SK-N-SH treated with all-trans-retinoic acid at 6 μM for 48 hours (cell line): Measurements from ENCODE around the gene ITPRID2.

ENCODE experiments used
- ATAC-seq: fragments of 200-7000 bp; cut with Tn5 transposase; 3 replicates; pipeline ENCODE4 v1.9.1; 2020; ENCODE audit warnings: mild to moderate bottlenecking, moderate library complexity
- ARNTL ChIP-seq: fragments of 450-650 bp; formaldehyde crosslinking; IDR thresholded peaks from 2 replicates; pipeline ENCODE4 v1.5.0; 2020; ENCODE audit warnings: low read depth, mild to moderate bottlenecking, moderate library complexity, borderline replicate concordance
- BACH2 ChIP-seq: fragments of 250-450 bp; sonication (Bioruptor Pico); IDR thresholded peaks from 2 replicates; pipeline ENCODE4 v1.9.0; 2021; ENCODE audit warnings: mild to moderate bottlenecking, borderline replicate concordance
- CREB5 ChIP-seq: fragments of 250-450 bp; sonication (Bioruptor Pico); IDR thresholded peaks from 2 replicates; pipeline ENCODE4 v1.5.1; 2020; ENCODE audit warnings: low read depth, mild to moderate bottlenecking, moderate library complexity
- CSDC2 ChIP-seq: fragments of 250-450 bp; sonication (Bioruptor Pico); IDR thresholded peaks from 2 replicates; pipeline ENCODE4 v1.5.0; 2020; ENCODE audit warnings: mild to moderate bottlenecking, moderate library complexity
- CSRNP3 ChIP-seq: fragments of 250-450 bp; sonication (Bioruptor Pico); IDR thresholded peaks from 2 replicates; pipeline ENCODE4 v1.5.1; 2021; ENCODE audit warnings: mild to moderate bottlenecking, moderate library complexity
- ESRRG ChIP-seq: fragments of 250-450 bp; sonication (Bioruptor Pico); IDR thresholded peaks from 2 replicates; pipeline ENCODE4 v1.6.1; 2021; ENCODE audit warnings: mild to moderate bottlenecking
- ISL1 ChIP-seq: fragments of 250-450 bp; sonication (Bioruptor Pico); IDR thresholded peaks from 2 replicates; pipeline ENCODE4 v2.1.2; 2022; ENCODE audit warnings: mild to moderate bottlenecking, moderate library complexity
- OSR1 ChIP-seq: fragments of 250-450 bp; sonication (Bioruptor Pico); IDR thresholded peaks from 2 replicates; pipeline ENCODE4 v1.8.0; 2022; ENCODE audit warnings: moderate library complexity, mild to moderate bottlenecking, inconsistent platforms
- PATZ1 ChIP-seq: fragments of 250-450 bp; sonication (Bioruptor Pico); IDR thresholded peaks from 2 replicates; pipeline ENCODE4 v1.8.0; 2020; ENCODE audit warnings: mild to moderate bottlenecking, moderate library complexity, borderline replicate concordance
- POU6F1 ChIP-seq: fragments of 250-450 bp; sonication (Bioruptor Pico); IDR thresholded peaks from 2 replicates; pipeline ENCODE4 v1.8.0; 2021; ENCODE audit warnings: low read depth, mild to moderate bottlenecking, moderate library complexity, borderline replicate concordance
- RARB ChIP-seq: fragments of 250-450 bp; sonication (Bioruptor Pico); IDR thresholded peaks from 2 replicates; pipeline ENCODE4 v1.8.0; 2021; ENCODE audit warnings: mild to moderate bottlenecking, moderate library complexity
- TOX ChIP-seq: fragments of 250-450 bp; sonication (Bioruptor Pico); IDR thresholded peaks from 2 replicates; pipeline ENCODE4 v1.8.0; 2021; ENCODE audit warnings: mild to moderate bottlenecking, moderate library complexity, borderline replicate concordance
- ZC3H10 ChIP-seq: fragments of 250-450 bp; sonication (Bioruptor Pico); IDR thresholded peaks from 2 replicates; pipeline ENCODE4 v1.5.1; 2021; ENCODE audit warnings: mild to moderate bottlenecking, moderate library complexity
- ZFP3 ChIP-seq: fragments of 250-450 bp; sonication (Bioruptor Pico); IDR thresholded peaks from 2 replicates; pipeline ENCODE4 v1.5.0; 2020; ENCODE audit warnings: mild to moderate bottlenecking, moderate library complexity
- ZFP30 ChIP-seq: fragments of 450-650 bp; formaldehyde crosslinking; IDR thresholded peaks from 2 replicates; pipeline ENCODE4 v1.5.0; 2022; ENCODE audit warnings: mild to moderate bottlenecking, moderate library complexity
- ZNF565 ChIP-seq: fragments of 450-650 bp; formaldehyde crosslinking; conservative IDR thresholded peaks from 2 replicates; pipeline ENCODE4 v1.5.0; 2020; ENCODE audit warnings: low read depth, mild to moderate bottlenecking, moderate library complexity
- ZNF70 ChIP-seq: fragments of 450-650 bp; formaldehyde crosslinking; IDR thresholded peaks from 2 replicates; pipeline ENCODE4 v1.5.0; 2020; ENCODE audit warnings: mild to moderate bottlenecking, moderate library complexity
- TF ChIP-seq, protein P1 (sequence below): fragments of 250-450 bp; sonication (Bioruptor Pico); IDR thresholded peaks from 2 replicates; pipeline ENCODE4 v1.5.0; 2020; ENCODE audit warnings: mild to moderate bottlenecking, moderate library complexity

The ITPRID2 gene

DNA sequence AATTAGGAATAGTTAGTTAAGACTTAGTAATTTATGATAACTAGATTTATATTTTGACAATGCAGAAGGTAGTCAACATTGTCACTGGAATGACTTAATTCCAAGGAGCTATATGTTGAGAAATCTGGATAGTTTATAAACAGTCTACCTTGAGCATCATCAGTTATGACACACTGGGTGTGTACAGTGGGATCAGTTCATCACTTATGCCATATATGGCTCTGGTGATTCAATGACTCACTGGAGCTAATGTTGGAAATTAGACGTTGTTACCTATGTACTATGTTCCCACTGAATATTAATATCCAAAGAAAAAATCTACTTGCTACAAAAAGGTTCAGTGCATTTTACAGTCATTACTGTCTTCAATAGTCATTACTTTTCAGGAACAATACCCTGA lies 34.0 kb upstream of the ITPRID2 start:
- ATAC-seq, result no peak
- no peak for TF ChIP-seq RARB (CRISPR knock-in tag)
- TF ChIP-seq ZFP3 (CRISPR knock-in tag), result no peak
- no peak for TF ChIP-seq ZNF70 (CRISPR knock-in tag)
- no peak for TF ChIP-seq ESRRG
- no peak for TF ChIP-seq ZFP30
- TF ChIP-seq, all 23 proteins: peak for 0

DNA sequence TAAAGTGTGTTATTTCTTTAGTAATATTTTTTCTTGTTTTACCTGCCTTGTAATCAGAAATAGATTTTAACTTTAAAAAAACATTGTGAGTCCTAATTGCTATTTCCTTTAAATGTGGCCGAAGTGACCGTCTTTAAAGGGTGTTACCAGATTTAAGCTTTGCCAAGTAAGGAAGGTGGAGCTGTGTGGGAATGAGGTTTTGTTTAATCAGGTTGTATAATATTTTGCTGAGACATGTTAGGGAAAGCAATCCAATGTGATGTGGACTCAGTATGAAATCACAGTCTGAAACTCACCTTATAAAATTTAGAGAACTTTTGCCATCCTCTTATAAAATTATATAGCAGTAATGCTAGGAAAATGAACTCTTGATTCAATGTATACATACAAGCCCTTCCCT lies 32.9 kb upstream of the ITPRID2 start:
- TF ChIP-seq ISL1 (CRISPR knock-in tag), result no peak
- TF ChIP-seq CSDC2 (CRISPR knock-in tag), result no peak
- TF ChIP-seq ZFP30, result no peak
- no peak for TF ChIP-seq POU6F1 (CRISPR knock-in tag)
- TF ChIP-seq ARNTL, result no peak
- TF ChIP-seq BACH2 (CRISPR knock-in tag), result no peak
- TF ChIP-seq, protein P1, sequence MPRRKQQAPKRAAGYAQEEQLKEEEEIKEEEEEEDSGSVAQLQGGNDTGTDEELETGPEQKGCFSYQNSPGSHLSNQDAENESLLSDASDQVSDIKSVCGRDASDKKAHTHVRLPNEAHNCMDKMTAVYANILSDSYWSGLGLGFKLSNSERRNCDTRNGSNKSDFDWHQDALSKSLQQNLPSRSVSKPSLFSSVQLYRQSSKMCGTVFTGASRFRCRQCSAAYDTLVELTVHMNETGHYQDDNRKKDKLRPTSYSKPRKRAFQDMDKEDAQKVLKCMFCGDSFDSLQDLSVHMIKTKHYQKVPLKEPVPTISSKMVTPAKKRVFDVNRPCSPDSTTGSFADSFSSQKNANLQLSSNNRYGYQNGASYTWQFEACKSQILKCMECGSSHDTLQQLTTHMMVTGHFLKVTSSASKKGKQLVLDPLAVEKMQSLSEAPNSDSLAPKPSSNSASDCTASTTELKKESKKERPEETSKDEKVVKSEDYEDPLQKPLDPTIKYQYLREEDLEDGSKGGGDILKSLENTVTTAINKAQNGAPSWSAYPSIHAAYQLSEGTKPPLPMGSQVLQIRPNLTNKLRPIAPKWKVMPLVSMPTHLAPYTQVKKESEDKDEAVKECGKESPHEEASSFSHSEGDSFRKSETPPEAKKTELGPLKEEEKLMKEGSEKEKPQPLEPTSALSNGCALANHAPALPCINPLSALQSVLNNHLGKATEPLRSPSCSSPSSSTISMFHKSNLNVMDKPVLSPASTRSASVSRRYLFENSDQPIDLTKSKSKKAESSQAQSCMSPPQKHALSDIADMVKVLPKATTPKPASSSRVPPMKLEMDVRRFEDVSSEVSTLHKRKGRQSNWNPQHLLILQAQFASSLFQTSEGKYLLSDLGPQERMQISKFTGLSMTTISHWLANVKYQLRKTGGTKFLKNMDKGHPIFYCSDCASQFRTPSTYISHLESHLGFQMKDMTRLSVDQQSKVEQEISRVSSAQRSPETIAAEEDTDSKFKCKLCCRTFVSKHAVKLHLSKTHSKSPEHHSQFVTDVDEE (CRISPR knock-in tag), result no peak
- TF ChIP-seq ZC3H10, result no peak
- TF ChIP-seq CSRNP3 (CRISPR knock-in tag), result no peak
- ATAC-seq, result no peak

DNA sequence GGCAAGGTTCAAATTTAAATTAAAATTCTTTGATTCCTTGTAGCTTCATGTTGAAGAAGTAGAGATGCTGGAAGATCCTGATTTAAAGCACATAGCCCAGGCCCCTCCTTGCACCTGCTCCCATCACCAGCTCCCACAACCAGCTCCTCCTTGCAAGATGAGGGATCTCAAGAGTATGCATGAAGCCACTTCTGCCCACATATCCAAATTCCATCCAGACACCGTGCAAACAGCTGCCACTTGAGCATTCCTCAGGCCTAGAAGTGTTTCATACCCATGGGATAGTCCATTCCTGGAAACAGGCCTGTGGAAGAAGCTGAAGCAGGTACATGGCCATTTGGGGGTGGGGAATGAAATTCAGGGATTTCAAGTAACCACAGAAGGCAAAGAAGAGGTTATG lies 32.4 kb upstream of the ITPRID2 start:
- TF ChIP-seq ARNTL, result no peak
- no peak for TF ChIP-seq ESRRG
- no peak for TF ChIP-seq TOX (CRISPR knock-in tag)
- TF ChIP-seq, protein P1 (CRISPR knock-in tag), result no peak
- TF ChIP-seq CREB5 (CRISPR knock-in tag), result no peak
- no peak for TF ChIP-seq BACH2 (CRISPR knock-in tag)
- no peak for TF ChIP-seq ZFP3 (CRISPR knock-in tag)
- TF ChIP-seq OSR1 (CRISPR knock-in tag), result no peak
- no peak for TF ChIP-seq ZNF565 (CRISPR knock-in tag)
- no peak for TF ChIP-seq PATZ1
- no peak for TF ChIP-seq ZC3H10
- no peak for TF ChIP-seq ISL1 (CRISPR knock-in tag)
- no peak for TF ChIP-seq POU6F1 (CRISPR knock-in tag)
- no peak for ATAC-seq
